OCI-LY7 (cell line): ENCODE results near the gene GSG1L2. TPM values are rescaled to one million over a fixed set of nuclear protein-coding genes. Genes with fewer than 3 reads are reported as not detected.

ENCODE experiments used
- BruUV-seq: library from RNA; stranded (reverse); fragments of 400-500 nt; replicated peaks from 2 replicates; lab custom pipeline; 2021; lab: Mats Ljungman, UMichigan
- CTCF ChIA-PET: fragments of 300-600 bp; sonication (Branson Sonifier 250); formaldehyde crosslinking; loops from one replicate; lab custom pipeline; 2022; ENCODE audit warnings: antibody characterized with exemption; ENCODE audit not compliant: unreplicated experiment; lab: Charles Lee
- POLR2A ChIA-PET: fragments of 300-600 bp; sonication (Branson Sonifier 250); formaldehyde crosslinking; loops from one replicate; lab custom pipeline; 2022; ENCODE audit warnings: antibody characterized with exemption; lab: Charles Lee
- DNase-seq: peaks from one replicate; pipeline ENCODE4 v3.0.0-alpha.2; 2015; ENCODE audit warnings: low spot score
- H2AFZ ChIP-seq: fragments of 200-600 bp; sonication (generic), shearing (Covaris generic); 2 replicates; pipeline ENCODE4 v1.6.1; 2014; ENCODE audit warnings: mild to moderate bottlenecking, antibody characterized with exemption, low read length, moderate library complexity
- H3K27ac ChIP-seq: fragments of 200-600 bp; sonication (generic); 2 replicates; pipeline ENCODE4 v1.5.1; 2014; ENCODE audit warnings: mixed run types, low read depth, mild to moderate bottlenecking, moderate library complexity, low read length, inconsistent platforms; ENCODE audit not compliant: poor library complexity, severe bottlenecking
- H3K36me3 ChIP-seq: fragments of 200-600 bp; sonication (generic); 2 replicates; pipeline ENCODE4 v1.6.1; 2014; ENCODE audit warnings: mild to moderate bottlenecking, antibody characterized with exemption, low read length, moderate library complexity, mixed read lengths; ENCODE audit not compliant: insufficient read depth
- H3K4me1 ChIP-seq: fragments of 200-600 bp; sonication (generic); 2 replicates; pipeline ENCODE4 v1.5.1; 2014; ENCODE audit warnings: mild to moderate bottlenecking, low read length; ENCODE audit not compliant: insufficient read depth, poor library complexity, severe bottlenecking
- H3K4me2 ChIP-seq: fragments of 200-600 bp; sonication (generic); 2 replicates; pipeline ENCODE4 v1.6.1; 2014; ENCODE audit warnings: mild to moderate bottlenecking, low read length
- H3K4me3 ChIP-seq: fragments of 200-600 bp; sonication (generic); 2 replicates; pipeline ENCODE4 v1.5.1; 2014; ENCODE audit warnings: mild to moderate bottlenecking, low read depth, low read length; ENCODE audit not compliant: poor library complexity, severe bottlenecking
- H3K79me2 ChIP-seq: fragments of 200-600 bp; sonication (generic); 2 replicates; pipeline ENCODE4 v1.6.1; 2016; ENCODE audit warnings: low read depth, mild to moderate bottlenecking, low read length, moderate library complexity, mixed read lengths; ENCODE audit not compliant: insufficient read depth
- H3K9me2 ChIP-seq: fragments of 200-600 bp; sonication (generic); 2 replicates; pipeline ENCODE4 v1.6.1; 2016; ENCODE audit warnings: mild to moderate bottlenecking, low read length, mixed read lengths; ENCODE audit not compliant: insufficient read depth
- H3K9me3 ChIP-seq: fragments of 200-600 bp; sonication (generic); 2 replicates; pipeline ENCODE4 v1.6.1; 2014; ENCODE audit warnings: mild to moderate bottlenecking, mixed run types, low read length, mixed read lengths
- H4K20me1 ChIP-seq: fragments of 200-600 bp; sonication (generic); 2 replicates; pipeline ENCODE4 v1.6.1; 2014; ENCODE audit warnings: mild to moderate bottlenecking, antibody characterized with exemption, low read length, moderate library complexity, mixed read lengths; ENCODE audit not compliant: insufficient read depth
- CTCF ChIP-seq: fragments of 200-600 bp; sonication (generic); conservative IDR thresholded peaks from 2 replicates; pipeline ENCODE4 v1.5.1; 2014; ENCODE audit warnings: mild to moderate bottlenecking, antibody characterized with exemption, low read length, moderate library complexity, mixed read lengths
- EZH2phosphoT487 ChIP-seq: fragments of 200-600 bp; sonication (generic); IDR thresholded peaks from 2 replicates; pipeline ENCODE4 v1.6.1; 2018; ENCODE audit warnings: low read depth, borderline replicate concordance, mild to moderate bottlenecking, mixed run types, antibody characterized with exemption, low read length, moderate library complexity, mixed read lengths
- intact Hi-C: fragments of 100-400 bp; cut with micrococcal nuclease; formaldehyde crosslinking; loops from one replicate; pipeline ENCODE4 v1.10.0; 2022; ENCODE audit not compliant: unreplicated experiment
- total RNA-seq, 2 experiments: library from RNA; depleted of rRNA in 1 of 2; stranded (reverse); fragments of >200 nt in 1 of 2; shearing (Covaris generic) in 1 of 2; gene quantifications; 2 replicates each; pipeline ENCODE4 v1.2.3, GENCODE V29; 2014 to 2022

The GSG1L2 gene
- total RNA-seq, 2 experiments from 2014 or later: not detected

GRCh38 chr17:9862949-9863348 is 41.1 kb upstream of the GSG1L2 start:
- no peak overlapping the region for H3K4me2 ChIP-seq
- no peak for TF ChIP-seq CTCF
- no peak for TF ChIP-seq EZH2phosphoT487
- BruUV-seq: no TSS peak
- H3K9me3 ChIP-seq: no peaks in the 10 kb centered on the region
- ChIA-PET CTCF (no interaction called here), POLR2A (no interaction called here)
- H3K9me2 ChIP-seq: no peaks in the 10 kb centered on the region
- no peaks in the 10 kb centered on the region for H3K79me2 ChIP-seq
- H3K4me1 ChIP-seq: no peaks in the 10 kb centered on the region
- no peak for DNase-seq
- H3K36me3 ChIP-seq: no peaks in the 10 kb centered on the region
- no peak overlapping the region for H2AFZ ChIP-seq
- intact Hi-C loops: no loop called here
- no peak overlapping the region for H3K27ac ChIP-seq
- H4K20me1 ChIP-seq: no peaks in the 10 kb centered on the region
- H3K4me3 ChIP-seq: no peak overlapping the region

- H3K9me3 ChIP-seq: no peaks in the 10 kb centered on the region
These were observed 40.3 kb upstream of the GSG1L2 start for GRCh38 chr17:9862220-9862619.

GRCh38 chr17:9860851-9861250 is 39.0 kb upstream of the GSG1L2 start:
- Histone ChIP-seq H3K4me1 (no peaks in the 10 kb centered on the region), H3K9me3 (no peaks in the 10 kb centered on the region), H2AFZ (no peak overlapping the region), H3K79me2 (no peaks in the 10 kb centered on the region), H4K20me1 (no peaks in the 10 kb centered on the region), H3K36me3 (no peaks in the 10 kb centered on the region), H3K4me2 (no peak overlapping the region), H3K27ac (no peak overlapping the region), H3K9me2 (no peaks in the 10 kb centered on the region), H3K4me3 (no peak overlapping the region)
- TF ChIP-seq EZH2phosphoT487 (no peak), CTCF (no peak)
- no peak for DNase-seq
- CTCF ChIA-PET: no interaction called here
- POLR2A ChIA-PET: no interaction called here
- intact Hi-C loops: no loop called here
- BruUV-seq: no TSS peak

More at GRCh38 chr17:9862220-9862619, 40.3 kb upstream of the GSG1L2 start:
- no peaks in the 10 kb centered on the region for H3K9me2 ChIP-seq
- no peak overlapping the region for H3K4me2 ChIP-seq
- H3K4me1 ChIP-seq: no peaks in the 10 kb centered on the region
- H3K36me3 ChIP-seq: no peaks in the 10 kb centered on the region
- no peak for DNase-seq
- no TSS peak for BruUV-seq
- H3K79me2 ChIP-seq: no peaks in the 10 kb centered on the region
- ChIA-PET CTCF (no interaction called here), POLR2A (no interaction called here)
- TF ChIP-seq CTCF (no peak), EZH2phosphoT487 (no peak)
- no peaks in the 10 kb centered on the region for H4K20me1 ChIP-seq
- intact Hi-C loops: no loop called here
- no peak overlapping the region for H3K27ac ChIP-seq
- H2AFZ ChIP-seq: no peak overlapping the region
- H3K4me3 ChIP-seq: no peak overlapping the region
